Fibroblast of skin of right biceps (primary cell): ENCODE data around the gene PUSL1.

Source experiments
- DNase-seq: peaks from one replicate; pipeline ENCODE4 v3.0.0-alpha.2; 2013

PUSL1 gene

GRCh38 chr1:1326075-1326605 is 17.7 kb downstream of the PUSL1 start:
- no peak for DNase-seq

DNA sequence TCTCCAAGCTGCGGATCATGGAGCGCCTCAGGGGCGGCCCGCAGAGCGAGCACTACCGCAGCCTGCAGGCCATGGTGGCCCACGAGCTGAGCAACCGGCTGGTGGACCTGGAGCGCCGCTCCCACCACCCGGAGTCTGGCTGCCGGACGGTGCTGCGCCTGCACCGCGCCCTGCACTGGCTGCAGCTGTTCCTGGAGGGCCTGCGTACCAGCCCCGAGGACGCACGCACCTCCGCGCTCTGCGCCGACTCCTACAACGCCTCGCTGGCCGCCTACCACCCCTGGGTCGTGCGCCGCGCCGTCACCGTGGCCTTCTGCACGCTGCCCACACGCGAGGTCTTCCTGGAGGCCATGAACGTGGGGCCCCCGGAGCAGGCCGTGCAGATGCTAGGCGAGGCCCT is 18.9 kb downstream of the PUSL1 start:
- no peak for DNase-seq

- no peak for DNase-seq
Measured at GRCh38 chr1:1328254-1328653, 19.9 kb downstream of the PUSL1 start.

DNA sequence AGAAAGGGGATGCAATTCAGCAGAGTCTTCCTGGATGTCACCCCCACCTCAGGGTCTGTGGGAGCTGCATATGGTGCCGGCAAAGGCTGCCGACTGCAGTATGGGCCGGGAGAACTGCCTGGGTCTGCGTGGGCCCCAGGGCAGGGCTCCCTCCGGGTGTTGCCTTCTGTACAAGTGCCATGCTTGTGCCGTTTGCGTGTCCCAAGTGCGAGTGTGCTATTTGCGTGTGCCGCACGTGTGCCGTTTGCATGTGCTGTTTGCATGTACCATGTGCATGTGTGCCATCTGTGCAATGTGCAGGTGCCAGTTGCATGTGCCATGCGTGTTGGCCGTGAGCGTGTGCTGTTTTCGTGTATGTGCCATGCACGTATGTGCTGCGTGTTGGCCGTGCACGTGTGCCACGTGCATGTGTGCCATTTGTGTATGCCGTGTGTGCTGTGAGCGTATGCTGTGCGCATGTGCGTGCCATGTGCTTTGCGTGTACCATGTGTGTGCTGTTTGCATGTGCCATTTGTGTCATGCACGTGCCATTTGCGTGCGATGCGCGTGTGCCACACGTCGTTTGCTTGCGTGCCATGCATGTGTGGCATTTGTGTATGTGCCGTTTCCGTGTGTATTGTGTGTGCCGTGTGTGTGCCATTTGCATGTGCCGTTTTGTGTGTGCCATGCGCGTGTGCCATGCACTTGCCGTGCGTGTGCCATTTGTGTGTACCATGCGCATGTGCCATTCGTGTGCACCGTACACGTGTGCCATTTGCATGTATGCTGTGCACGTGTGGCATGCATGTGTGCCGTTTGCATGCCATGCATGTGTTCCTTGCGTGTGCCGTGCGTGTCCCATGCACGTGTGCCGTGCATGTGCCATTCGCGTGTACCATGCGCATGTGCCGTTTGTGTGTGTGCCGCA is 21.2 kb downstream of the PUSL1 start:
- no peak for DNase-seq

DNA sequence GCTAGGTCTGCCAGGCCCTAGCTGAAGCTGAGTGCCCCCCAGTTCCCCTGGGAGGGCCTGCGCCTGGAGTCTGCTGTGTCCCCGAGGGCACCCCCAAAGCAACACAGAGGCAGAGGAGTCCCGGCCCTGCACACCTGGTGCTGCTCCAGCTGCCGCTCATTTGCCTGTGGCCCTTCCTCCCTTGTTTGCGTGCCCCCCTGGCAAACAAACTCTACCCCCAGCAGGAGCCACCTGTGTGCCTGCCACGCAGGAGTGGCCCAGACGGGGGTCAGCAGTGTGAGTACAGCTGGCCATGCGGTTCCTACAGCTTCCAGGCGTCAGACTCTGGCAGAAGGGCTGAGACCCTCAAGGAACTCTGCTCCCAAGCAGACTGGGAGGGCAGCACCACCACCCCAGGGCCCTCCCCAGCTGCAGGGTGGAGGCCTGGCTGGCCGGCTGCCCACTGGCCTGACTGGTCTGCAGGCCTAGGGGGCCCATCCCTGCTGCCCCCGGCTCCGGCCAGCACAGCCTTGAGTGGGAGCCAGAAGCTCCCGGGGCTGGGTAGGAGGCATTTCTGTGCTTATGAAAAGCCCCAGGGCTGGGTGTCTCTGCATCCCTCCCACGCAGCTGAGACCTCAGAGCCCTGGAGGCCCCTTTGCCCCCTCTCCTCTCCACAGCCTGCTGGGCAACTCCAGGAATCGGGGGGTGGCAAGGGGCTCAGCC is 22.1 kb downstream of the PUSL1 start:
- no peak for DNase-seq

GRCh38 chr1:1331068-1331965 is 22.9 kb downstream of the PUSL1 start, which contains the start of gene TAS1R3:
TSS of gene TAS1R3 (plus strand) at chr1:1331280. CDS start at chr1:1331346, 66 bp downstream.
- no peak for DNase-seq

DNA sequence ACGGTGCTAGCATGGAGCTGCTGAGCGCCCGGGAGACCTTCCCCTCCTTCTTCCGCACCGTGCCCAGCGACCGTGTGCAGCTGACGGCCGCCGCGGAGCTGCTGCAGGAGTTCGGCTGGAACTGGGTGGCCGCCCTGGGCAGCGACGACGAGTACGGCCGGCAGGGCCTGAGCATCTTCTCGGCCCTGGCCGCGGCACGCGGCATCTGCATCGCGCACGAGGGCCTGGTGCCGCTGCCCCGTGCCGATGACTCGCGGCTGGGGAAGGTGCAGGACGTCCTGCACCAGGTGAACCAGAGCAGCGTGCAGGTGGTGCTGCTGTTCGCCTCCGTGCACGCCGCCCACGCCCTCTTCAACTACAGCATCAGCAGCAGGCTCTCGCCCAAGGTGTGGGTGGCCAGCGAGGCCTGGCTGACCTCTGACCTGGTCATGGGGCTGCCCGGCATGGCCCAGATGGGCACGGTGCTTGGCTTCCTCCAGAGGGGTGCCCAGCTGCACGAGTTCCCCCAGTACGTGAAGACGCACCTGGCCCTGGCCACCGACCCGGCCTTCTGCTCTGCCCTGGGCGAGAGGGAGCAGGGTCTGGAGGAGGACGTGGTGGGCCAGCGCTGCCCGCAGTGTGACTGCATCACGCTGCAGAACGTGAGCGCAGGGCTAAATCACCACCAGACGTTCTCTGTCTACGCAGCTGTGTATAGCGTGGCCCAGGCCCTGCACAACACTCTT is 23.8 kb downstream of the PUSL1 start:
- no peak for DNase-seq

DNA sequence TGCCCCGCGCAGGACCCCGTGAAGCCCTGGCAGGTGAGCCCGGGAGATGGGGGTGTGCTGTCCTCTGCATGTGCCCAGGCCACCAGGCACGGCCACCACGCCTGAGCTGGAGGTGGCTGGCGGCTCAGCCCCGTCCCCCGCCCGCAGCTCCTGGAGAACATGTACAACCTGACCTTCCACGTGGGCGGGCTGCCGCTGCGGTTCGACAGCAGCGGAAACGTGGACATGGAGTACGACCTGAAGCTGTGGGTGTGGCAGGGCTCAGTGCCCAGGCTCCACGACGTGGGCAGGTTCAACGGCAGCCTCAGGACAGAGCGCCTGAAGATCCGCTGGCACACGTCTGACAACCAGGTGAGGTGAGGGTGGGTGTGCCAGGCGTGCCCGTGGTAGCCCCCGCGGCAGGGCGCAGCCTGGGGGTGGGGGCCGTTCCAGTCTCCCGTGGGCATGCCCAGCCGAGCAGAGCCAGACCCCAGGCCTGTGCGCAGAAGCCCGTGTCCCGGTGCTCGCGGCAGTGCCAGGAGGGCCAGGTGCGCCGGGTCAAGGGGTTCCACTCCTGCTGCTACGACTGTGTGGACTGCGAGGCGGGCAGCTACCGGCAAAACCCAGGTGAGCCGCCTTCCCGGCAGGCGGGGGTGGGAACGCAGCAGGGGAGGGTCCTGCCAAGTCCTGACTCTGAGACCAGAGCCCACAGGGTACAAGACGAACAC is 24.5 kb downstream of the PUSL1 start:
- DNase-seq: no peak

GRCh38 chr1:1333551-1334241 is 25.3 kb downstream of the PUSL1 start:
- DNase-seq: no peak

- no peak for DNase-seq
Measured at GRCh38 chr1:1334835-1335234, 26.4 kb downstream of the PUSL1 start.

GRCh38 chr1:1335283-1335682 is 26.9 kb downstream of the PUSL1 start:
- DNase-seq: no peak

DNA sequence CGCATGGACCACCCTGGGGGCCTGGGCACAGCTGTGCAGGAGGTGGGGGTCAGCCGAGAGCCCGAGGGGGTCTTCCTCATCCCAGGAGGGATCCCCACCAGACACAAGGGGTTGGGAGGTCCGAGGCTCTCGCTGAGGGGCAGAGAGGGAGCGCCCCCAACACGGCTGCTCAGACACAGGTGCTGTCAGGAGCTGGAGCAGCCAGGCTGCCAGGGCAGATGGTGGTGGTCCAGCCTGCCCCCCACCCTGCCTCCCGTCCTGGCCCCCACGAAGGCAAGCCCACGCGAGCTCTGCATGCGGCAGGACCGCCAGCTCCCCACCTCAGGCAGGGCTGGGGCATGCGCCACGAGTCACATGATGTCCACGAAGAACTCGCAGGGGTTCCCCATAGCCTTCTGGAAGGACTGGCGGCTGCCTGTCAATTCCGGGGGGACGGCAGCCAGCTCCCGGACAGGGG is 27.4 kb downstream of the PUSL1 start:
- DNase-seq: no peak

DNA sequence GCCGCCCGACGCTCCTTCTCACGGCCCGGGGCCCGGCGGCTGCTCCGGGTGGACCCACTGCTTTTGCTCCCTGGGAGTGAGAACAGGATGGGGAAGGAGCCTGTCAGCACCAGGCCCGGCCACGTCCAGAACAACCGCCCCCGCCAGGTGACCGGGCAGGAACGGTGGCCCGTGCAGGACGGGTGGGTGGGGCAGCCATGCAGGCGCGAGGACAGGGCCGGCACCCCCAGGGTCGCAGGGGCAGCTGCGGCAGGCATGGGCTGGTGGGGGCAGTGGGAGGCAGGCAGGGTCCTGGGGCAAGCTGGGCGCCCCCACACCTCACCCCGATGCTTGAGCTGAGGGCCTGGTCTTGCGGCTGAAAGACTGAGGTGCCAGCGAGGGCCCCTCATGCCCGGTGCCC is 28.0 kb downstream of the PUSL1 start:
- no peak for DNase-seq

DNA sequence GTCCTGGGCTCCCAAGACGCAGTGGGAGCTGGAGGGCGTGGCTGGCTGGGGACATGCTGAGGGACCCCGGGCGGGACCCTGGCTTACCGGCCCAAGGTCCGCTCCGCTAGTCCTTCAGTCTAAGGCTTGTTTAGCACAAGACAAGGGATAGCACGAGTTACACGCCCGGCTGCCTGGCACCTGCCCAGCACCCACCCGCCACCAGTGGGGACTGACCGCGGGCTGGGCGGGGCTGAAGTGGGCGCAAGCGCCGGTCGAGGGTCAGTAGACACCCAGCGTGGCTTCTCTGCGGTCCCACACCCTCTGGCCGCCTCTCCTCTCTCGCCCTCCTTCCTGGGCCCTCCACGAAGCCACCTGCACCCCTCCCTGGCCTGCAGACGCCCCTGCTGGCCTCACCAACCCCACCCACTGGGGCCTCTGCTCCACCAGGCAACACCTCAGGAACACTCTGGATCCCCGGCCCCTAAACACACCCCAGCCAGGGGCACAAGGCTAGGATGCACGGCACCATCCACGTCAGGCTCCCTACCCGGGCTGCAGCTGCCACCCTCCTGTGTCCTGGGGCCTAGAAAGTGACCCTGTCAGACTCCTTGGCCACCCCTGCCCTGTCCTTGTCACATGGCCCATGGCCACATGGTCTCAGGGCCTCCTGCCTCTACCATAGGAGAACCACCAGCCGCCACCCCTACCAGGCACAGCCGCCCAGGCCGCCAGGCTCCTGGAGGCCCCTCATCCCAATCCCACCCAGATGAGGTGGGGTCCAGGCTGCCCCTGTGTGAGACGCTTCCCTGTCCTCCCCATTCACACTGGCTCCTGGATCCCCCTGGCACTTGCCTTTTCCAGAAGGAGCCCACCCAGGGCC is 28.8 kb downstream of the PUSL1 start:
- DNase-seq: no peak

DNA sequence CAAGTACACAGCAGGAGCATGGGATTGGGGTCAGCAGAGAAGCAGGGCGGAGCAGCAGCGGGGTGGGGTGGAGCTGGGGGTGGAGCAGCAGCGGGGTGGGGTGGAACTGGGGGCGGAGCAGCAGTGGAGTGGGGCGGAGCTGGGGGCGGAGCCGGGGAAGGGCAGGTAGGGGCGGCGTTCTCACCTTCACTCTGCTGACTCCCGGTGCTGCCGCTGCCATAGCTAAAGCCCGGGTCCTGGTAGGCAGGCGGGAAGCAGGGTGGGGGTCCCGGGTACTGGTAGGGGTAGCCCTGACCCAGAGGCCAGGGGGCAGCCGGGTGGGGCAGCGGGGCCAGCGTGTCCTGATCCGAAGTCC is 29.4 kb downstream of the PUSL1 start:
- no peak for DNase-seq

- DNase-seq: no peak
Measured at GRCh38 chr1:1338278-1338677, 29.9 kb downstream of the PUSL1 start.

DNA sequence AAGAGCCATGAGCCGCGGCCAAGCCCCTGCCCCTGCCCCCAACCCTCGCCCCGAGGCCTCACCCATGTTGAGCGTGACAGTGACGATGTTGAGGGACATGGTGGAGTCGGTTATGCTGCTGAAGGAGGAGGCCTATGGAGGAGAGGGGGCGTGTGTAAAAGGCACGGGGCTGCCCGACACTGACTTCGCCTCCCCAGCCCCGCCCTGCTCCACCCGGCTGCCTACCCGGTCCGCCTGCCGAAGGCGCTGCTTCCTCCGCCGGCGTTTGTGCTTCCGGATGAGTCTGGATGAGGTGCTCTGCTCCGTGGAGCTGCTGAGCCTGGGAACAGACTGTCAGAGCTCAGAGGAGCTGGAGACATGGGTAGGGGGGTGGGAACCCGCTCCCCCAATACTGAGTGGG is 31.8 kb downstream of the PUSL1 start:
- DNase-seq: no peak

DNA sequence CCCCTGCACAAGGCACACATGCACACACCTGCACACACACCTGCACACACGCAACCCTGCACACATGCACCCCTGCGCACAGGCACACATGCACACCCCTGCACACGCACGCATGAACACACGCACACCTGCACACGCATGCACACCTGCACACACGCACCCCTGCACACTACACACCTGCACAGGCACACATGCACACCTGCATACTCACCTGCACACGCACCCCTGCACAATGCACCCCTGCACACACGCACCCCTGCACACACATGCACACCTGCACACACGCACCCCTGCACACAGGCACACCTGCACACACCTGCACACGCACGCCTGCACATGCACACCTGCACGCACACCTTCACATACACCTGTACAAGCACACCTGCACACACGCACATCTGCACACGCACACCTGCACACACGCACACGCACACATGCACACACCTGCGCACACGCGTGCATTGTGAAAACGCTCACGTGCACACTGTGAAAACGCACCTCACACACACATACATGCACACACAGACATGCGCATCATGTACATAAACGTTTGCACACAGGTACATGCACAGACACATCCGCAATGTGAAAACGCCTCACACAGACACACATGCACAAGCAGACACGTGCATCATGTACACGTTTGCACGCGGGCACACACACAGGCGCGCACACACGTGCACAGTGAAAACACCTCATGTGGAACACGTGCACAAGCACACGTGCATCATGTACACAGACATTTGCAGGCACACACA is 32.6 kb downstream of the PUSL1 start:
- no peak for DNase-seq

DNA sequence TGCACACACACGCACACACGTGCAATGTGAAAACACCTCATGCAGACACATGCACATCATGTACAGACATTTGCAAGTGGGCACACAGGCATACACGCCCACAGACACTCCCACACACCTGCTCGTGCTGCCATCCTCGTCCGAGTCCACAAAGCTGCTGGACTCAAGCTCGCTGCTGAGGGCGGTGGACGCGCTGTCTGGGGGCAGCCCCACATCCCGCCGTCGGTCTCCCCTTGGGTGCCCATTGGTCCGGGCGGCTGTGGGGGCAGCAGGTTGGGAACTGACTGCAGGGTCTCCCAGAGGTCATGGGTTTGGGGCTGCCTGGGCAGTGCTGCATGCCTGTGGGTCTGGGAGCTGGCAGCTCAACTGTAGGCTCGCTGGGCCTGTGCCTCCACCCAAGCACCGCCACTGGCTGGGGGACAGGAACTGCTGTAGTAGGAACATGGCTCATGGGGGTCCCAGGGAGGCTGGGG is 33.2 kb downstream of the PUSL1 start:
- DNase-seq: no peak
